NCI-H2081 (cell line): ENCODE measurements around the gene CNP.
"Not testable (repeated sequence)": the region's sequence is repeated elsewhere in the genome, so short reads cannot be mapped to it uniquely, and the experiment has no call there.

Experiments
- DNase-seq, 2 experiments: peaks; one replicate each; lab custom pipeline; 2025; lab: John Stamatoyannopoulos, UW

Gene CNP

GRCh38 chr17:41966463-41967140 lies at the start of gene CNP:
Gene CNP (plus strand): TSS chr17:41966795. CDS start chr17:41966885, 90 bp downstream.
- DNase-seq: peak; percentile 86 to 93

- peak in 1 of 2 experiments; percentile 28 for DNase-seq
Measured at GRCh38 chr17:41917192-41917591, 49.4 kb upstream of the CNP start.

GRCh38 chr17:41917679-41918313 lies 48.8 kb upstream of the CNP start:
- DNase-seq: peak; percentile 65 to 67

GRCh38 chr17:41918314-41919164 lies 48.1 kb upstream of the CNP start, which contains the start of gene ACLY:
Gene ACLY (minus strand): TSS chr17:41918951. CDS start chr17:41913873, 5,078 bp downstream.
- DNase-seq: peak; percentile 98 to 99

- DNase-seq: peak; percentile 46 to 72
Measured at GRCh38 chr17:41919165-41919817, 47.3 kb upstream of the CNP start.

- DNase-seq: no peak
Measured at GRCh38 chr17:41919840-41920579, 46.6 kb upstream of the CNP start.

- no peak for DNase-seq
Measured at GRCh38 chr17:41920580-41920955, 46.0 kb upstream of the CNP start.

- DNase-seq: no peak
Measured at GRCh38 chr17:41925991-41926590, 40.5 kb upstream of the CNP start.

- DNase-seq: no peak
Measured at GRCh38 chr17:41928693-41929251, 37.8 kb upstream of the CNP start.

- DNase-seq: peak; percentile 97 to 98
Measured at GRCh38 chr17:41930009-41930832, 36.4 kb upstream of the CNP start, which contains the start of gene ODAD4. Gene ODAD4 (plus strand): TSS chr17:41930617. CDS start chr17:41930724, 107 bp downstream.

GRCh38 chr17:41930833-41931156 lies 35.8 kb upstream of the CNP start:
- not testable (repeated sequence) for DNase-seq

- DNase-seq: not testable (repeated sequence)
Measured at GRCh38 chr17:41931715-41932114, 34.9 kb upstream of the CNP start.

GRCh38 chr17:41932816-41933389 lies 33.7 kb upstream of the CNP start:
- DNase-seq: no peak

GRCh38 chr17:41935641-41936040 lies 31.0 kb upstream of the CNP start:
- DNase-seq: no peak

GRCh38 chr17:41937970-41938954 lies 28.3 kb upstream of the CNP start:
- DNase-seq: no peak

- no peak for DNase-seq
Measured at GRCh38 chr17:41939044-41939692, 27.4 kb upstream of the CNP start.

- no peak for DNase-seq
Measured at GRCh38 chr17:41939693-41940090, 26.9 kb upstream of the CNP start.

GRCh38 chr17:41941168-41941567 lies 25.4 kb upstream of the CNP start:
- no peak for DNase-seq
